A673 (cell line): Measurements from ENCODE around the gene LRBA.

Experiments used
- EZH2 ChIP-seq: fragments of 200-600 bp; sonication (generic); IDR thresholded peaks from 2 replicates; pipeline ENCODE4 v1.6.1; 2017; ENCODE audit warnings: borderline replicate concordance, low read depth, mild to moderate bottlenecking, mixed read lengths, antibody characterized with exemption, low read length; ENCODE audit not compliant: poor library complexity, severe bottlenecking
- TF ChIP-seq, protein P1 (sequence below): fragments of 300-800, 200-600 bp; sonication (generic); conservative IDR thresholded peaks from 2 replicates; pipeline ENCODE4 v1.5.1; 2017; ENCODE audit warnings: low read depth, mild to moderate bottlenecking, antibody characterized with exemption, low read length, moderate library complexity, mixed read lengths

DNA sequence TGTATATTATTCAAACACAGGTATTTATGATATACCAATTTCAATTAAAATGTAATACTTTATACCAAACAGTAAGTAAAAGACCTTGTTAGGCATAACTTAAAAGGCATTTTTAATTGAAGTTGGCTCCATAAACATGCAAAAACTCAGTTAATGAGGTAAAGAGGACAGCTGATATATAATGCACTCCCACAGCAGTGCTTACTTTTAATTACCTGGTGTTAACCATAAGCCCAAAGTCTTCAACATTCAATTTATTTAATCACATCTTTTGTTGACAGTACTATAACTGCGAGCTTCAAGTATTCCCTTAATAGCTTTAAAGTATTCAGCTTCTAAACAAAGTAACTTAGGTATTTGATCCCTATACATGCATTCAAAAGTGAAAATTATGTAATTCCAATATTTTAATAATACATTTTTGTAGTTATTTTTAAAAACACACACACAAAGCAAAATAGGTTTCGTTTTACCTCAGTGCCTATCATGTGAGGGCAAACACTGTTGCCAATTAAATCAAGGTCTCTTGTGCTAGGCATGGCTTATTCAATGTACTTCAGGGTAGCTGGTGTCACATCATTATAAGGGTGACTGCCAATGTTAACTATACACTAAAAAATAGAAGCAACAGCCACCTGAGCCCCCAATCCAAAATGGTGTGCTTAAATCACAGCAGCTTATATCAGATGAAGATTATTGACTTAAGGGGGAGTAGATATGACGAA is 197.1 kb downstream of the LRBA start:
- TF ChIP-seq EZH2 = no peak
- TF ChIP-seq, protein P1, sequence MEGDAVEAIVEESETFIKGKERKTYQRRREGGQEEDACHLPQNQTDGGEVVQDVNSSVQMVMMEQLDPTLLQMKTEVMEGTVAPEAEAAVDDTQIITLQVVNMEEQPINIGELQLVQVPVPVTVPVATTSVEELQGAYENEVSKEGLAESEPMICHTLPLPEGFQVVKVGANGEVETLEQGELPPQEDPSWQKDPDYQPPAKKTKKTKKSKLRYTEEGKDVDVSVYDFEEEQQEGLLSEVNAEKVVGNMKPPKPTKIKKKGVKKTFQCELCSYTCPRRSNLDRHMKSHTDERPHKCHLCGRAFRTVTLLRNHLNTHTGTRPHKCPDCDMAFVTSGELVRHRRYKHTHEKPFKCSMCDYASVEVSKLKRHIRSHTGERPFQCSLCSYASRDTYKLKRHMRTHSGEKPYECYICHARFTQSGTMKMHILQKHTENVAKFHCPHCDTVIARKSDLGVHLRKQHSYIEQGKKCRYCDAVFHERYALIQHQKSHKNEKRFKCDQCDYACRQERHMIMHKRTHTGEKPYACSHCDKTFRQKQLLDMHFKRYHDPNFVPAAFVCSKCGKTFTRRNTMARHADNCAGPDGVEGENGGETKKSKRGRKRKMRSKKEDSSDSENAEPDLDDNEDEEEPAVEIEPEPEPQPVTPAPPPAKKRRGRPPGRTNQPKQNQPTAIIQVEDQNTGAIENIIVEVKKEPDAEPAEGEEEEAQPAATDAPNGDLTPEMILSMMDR = no peak
